H1 (cell line): ENCODE results near the gene PPP1R7. TPM values are rescaled to one million over a fixed set of nuclear protein-coding genes. Genes with fewer than 3 reads are reported as not detected.

ENCODE experiments used
- CTCF ChIA-PET: fragments of 300-600 bp; sonication (Branson Sonifier 250); formaldehyde crosslinking; loops from one replicate; lab custom pipeline; 2021; ENCODE audit not compliant: partially characterized antibody; lab: Charles Lee
- POLR2A ChIA-PET: fragments of 300-600 bp; sonication (Branson Sonifier 250); formaldehyde crosslinking; loops from one replicate; lab custom pipeline; 2021; ENCODE audit warnings: inconsistent platforms; ENCODE audit not compliant: partially characterized antibody; lab: Charles Lee
- DNase-seq, 2 experiments: peaks; one replicate each; pipeline versions ENCODE4 v3.0.0 to v3.0.0-alpha.2; 2010 to 2022; ENCODE audit warnings: low spot score in 2 of 2, low read depth in 1 of 2, mixed read lengths in 1 of 2
- FAIRE-seq: peaks from 2 replicates; lab custom pipeline; 2011; peaks lifted over from hg19 to GRCh38; lab: Jason Lieb, UNC
- H2AFZ ChIP-seq: 2 replicates; pipeline ENCODE4 v1.8.1; 2012; ENCODE audit warnings: low read length, inconsistent platforms
- H2AK5ac ChIP-seq: 2 replicates; pipeline ENCODE4 v1.6.1; 2013; ENCODE audit warnings: low read depth, low read length
- H2BK120ac ChIP-seq: replicated peaks from 2 replicates; pipeline ENCODE3; 2013; ENCODE audit warnings: low read depth, low read length, inconsistent platforms
- H2BK12ac ChIP-seq: 2 replicates; pipeline ENCODE4 v1.6.1; 2013; ENCODE audit warnings: low read depth, low read length
- H2BK15ac ChIP-seq: 2 replicates; pipeline ENCODE4 v1.6.1; 2013; ENCODE audit warnings: low read length
- H2BK20ac ChIP-seq: 2 replicates; pipeline ENCODE4 v1.6.1; 2013; ENCODE audit warnings: low read length
- H2BK5ac ChIP-seq: 2 replicates; pipeline ENCODE4 v1.6.1; 2013; ENCODE audit warnings: low read depth, low read length
- H3K14ac ChIP-seq: 2 replicates; pipeline ENCODE4 v1.6.1; 2013; ENCODE audit warnings: inconsistent platforms; ENCODE audit not compliant: insufficient read length
- H3K18ac ChIP-seq: 2 replicates; pipeline ENCODE4 v1.6.1; 2013; ENCODE audit warnings: low read length; ENCODE audit errors: extremely low read depth
- H3K23ac ChIP-seq: 2 replicates; pipeline ENCODE4 v1.6.1; 2013; ENCODE audit warnings: inconsistent platforms; ENCODE audit not compliant: insufficient read length
- H3K23me2 ChIP-seq: 2 replicates; pipeline ENCODE4 v1.6.1; 2013; ENCODE audit warnings: low read depth, low read length
- H3K27ac ChIP-seq: 2 replicates; pipeline ENCODE4 v1.6.1; 2011; ENCODE audit warnings: low read depth, low read length, inconsistent platforms
- H3K27me3 ChIP-seq, 4 experiments: replicated peaks in 1 of 4; 1 replicate in 1 of 4; 2 replicates in 3 of 4; pipeline versions ENCODE4 v1.6.1 to v1.8.1; 2011 to 2013; ENCODE audit warnings: low read length in 3 of 4, mild to moderate bottlenecking in 3 of 4, inconsistent platforms in 2 of 4, mixed read lengths in 2 of 4, moderate library complexity in 1 of 4; ENCODE audit not compliant: control insufficient read depth in 3 of 4, insufficient read depth in 3 of 4; ENCODE audit errors: extremely low read depth in 1 of 4
- H3K36me3 ChIP-seq, 4 experiments: 2 replicates each; pipeline versions ENCODE4 v1.6.1 to v1.8.1; 2011 to 2013; ENCODE audit warnings: mild to moderate bottlenecking in 4 of 4, low read length in 3 of 4, moderate library complexity in 2 of 4, control low read depth in 1 of 4, inconsistent platforms in 1 of 4; ENCODE audit not compliant: insufficient read depth in 4 of 4, control insufficient read depth in 2 of 4
- H3K4ac ChIP-seq: replicated peaks from 2 replicates; pipeline ENCODE3; 2013; ENCODE audit warnings: low read length, low read depth, mixed read lengths, inconsistent platforms; ENCODE audit not compliant: insufficient read length
- H3K4me1 ChIP-seq, 4 experiments: replicated peaks in 1 of 4; 1 replicate in 1 of 4; 2 replicates in 3 of 4; pipeline versions ENCODE4 v1.6.1 to v1.8.1; 2011 to 2013; ENCODE audit warnings: low read length in 3 of 4, inconsistent platforms in 2 of 4, mixed read lengths in 1 of 4; ENCODE audit not compliant: insufficient read depth in 4 of 4, control insufficient read depth in 3 of 4
- H3K4me2 ChIP-seq, 2 experiments: 2 replicates each; pipeline versions ENCODE4 v1.6.1 to v1.8.1; 2011 to 2013; ENCODE audit warnings: low read depth in 2 of 2, low read length in 2 of 2, control low read depth in 1 of 2, inconsistent platforms in 1 of 2, mild to moderate bottlenecking in 1 of 2; ENCODE audit not compliant: insufficient read depth in 1 of 2
- H3K4me3 ChIP-seq, 4 experiments: fragments of 200-600, 300-600 bp in 1 of 4; sonication (generic), shearing (Covaris generic), sonication (Bioruptor Twin) in 1 of 4; 2 replicates each; pipeline versions ENCODE4 v1.5.1 to v1.8.1; 2011 to 2016; ENCODE audit warnings: low read length in 4 of 4, low read depth in 3 of 4, control low read depth in 2 of 4, inconsistent platforms in 2 of 4, mild to moderate bottlenecking in 2 of 4, mixed read lengths in 1 of 4, moderate library complexity in 1 of 4; ENCODE audit not compliant: insufficient read depth in 2 of 4; ENCODE audit errors: extremely low read depth in 1 of 4
- H3K56ac ChIP-seq: replicated peaks from 2 replicates; pipeline ENCODE3; 2013; ENCODE audit warnings: low read depth, mild to moderate bottlenecking, mixed read lengths, low read length, inconsistent platforms; ENCODE audit not compliant: insufficient read length
- H3K79me1 ChIP-seq: 2 replicates; pipeline ENCODE4 v1.6.1; 2013; ENCODE audit warnings: low read depth, low read length, control low read depth
- H3K79me2 ChIP-seq, 2 experiments: 2 replicates each; pipeline versions ENCODE4 v1.6.1 to v1.8.1; 2012 to 2013; ENCODE audit warnings: low read length in 2 of 2, mild to moderate bottlenecking in 2 of 2, inconsistent platforms in 1 of 2; ENCODE audit not compliant: insufficient read depth in 2 of 2, control insufficient read depth in 1 of 2
- H3K9ac ChIP-seq, 4 experiments: replicated peaks in 1 of 4; 1 replicate in 1 of 4; 2 replicates in 3 of 4; pipeline versions ENCODE4 v1.6.1 to v1.8.1; 2011 to 2013; ENCODE audit warnings: low read depth in 3 of 4, low read length in 3 of 4, control low read depth in 2 of 4, mild to moderate bottlenecking in 2 of 4, moderate library complexity in 2 of 4, inconsistent platforms in 1 of 4; ENCODE audit errors: extremely low read depth in 1 of 4
- H3K9me3 ChIP-seq, 2 experiments: 2 replicates each; pipeline versions ENCODE4 v1.6.1 to v1.8.1; 2012 to 2013; ENCODE audit warnings: mild to moderate bottlenecking in 2 of 2, moderate library complexity in 2 of 2, control low read depth in 1 of 2, inconsistent platforms in 1 of 2, low read depth in 1 of 2, low read length in 1 of 2, mixed read lengths in 1 of 2; ENCODE audit not compliant: insufficient read depth in 2 of 2
- H4K20me1 ChIP-seq, 2 experiments: replicated peaks in 1 of 2; 2 replicates each; pipeline versions ENCODE3 to v1.8.1; 2011 to 2013; ENCODE audit warnings: inconsistent platforms in 2 of 2, low read length in 2 of 2, mild to moderate bottlenecking in 1 of 2; ENCODE audit not compliant: insufficient read depth in 2 of 2, control insufficient read depth in 1 of 2
- H4K5ac ChIP-seq: 2 replicates; pipeline ENCODE4 v1.6.1; 2013; ENCODE audit warnings: low read length, low read depth, mixed read lengths, inconsistent platforms; ENCODE audit not compliant: insufficient read length
- H4K8ac ChIP-seq: 2 replicates; pipeline ENCODE4 v1.8.0; 2013; ENCODE audit warnings: mild to moderate bottlenecking, moderate library complexity, low read length, inconsistent platforms; ENCODE audit not compliant: insufficient read depth; ENCODE audit errors: extremely low read depth
- H4K91ac ChIP-seq: replicated peaks from 2 replicates; pipeline ENCODE3; 2013; ENCODE audit warnings: low read length, mixed read lengths, inconsistent platforms; ENCODE audit not compliant: insufficient read length
- ASH2L ChIP-seq: fragments of 200-600, 300-600 bp; sonication (generic); IDR thresholded peaks from one replicate; pipeline ENCODE4 v1.7.1; 2017; ENCODE audit warnings: low read length
- ATF2 ChIP-seq: IDR thresholded peaks from 2 replicates; pipeline ENCODE4 v1.6.1; 2012; ENCODE audit warnings: low read length, inconsistent platforms
- ATF3 ChIP-seq: IDR thresholded peaks from 2 replicates; pipeline ENCODE4 v1.6.1; 2011; ENCODE audit warnings: low read depth, mild to moderate bottlenecking, low read length; ENCODE audit not compliant: insufficient read depth
- CBX8 ChIP-seq: fragments of 300-800, 300-1000 bp; sonication (generic); IDR thresholded peaks from 2 replicates; pipeline ENCODE4 v1.7.1; 2016; ENCODE audit warnings: low read depth, low read length, borderline replicate concordance
- CTBP2 ChIP-seq: IDR thresholded peaks from 2 replicates; pipeline ENCODE4 v1.7.0; 2011; ENCODE audit warnings: borderline replicate concordance, mild to moderate bottlenecking, moderate library complexity, mixed read lengths, low read length; ENCODE audit not compliant: insufficient read depth, insufficient read length
- EZH2 ChIP-seq: fragments of 200-600 bp; sonication (generic); IDR thresholded peaks from 2 replicates; pipeline ENCODE4 v1.7.1; 2012; ENCODE audit warnings: low read depth, mild to moderate bottlenecking, moderate library complexity, low read length, inconsistent platforms; ENCODE audit not compliant: severe bottlenecking
- RAD21 ChIP-seq, 2 experiments: IDR thresholded peaks in 1 of 2; conservative IDR thresholded peaks in 1 of 2; 2 replicates each; pipeline ENCODE4 v1.6.1; 2011; ENCODE audit warnings: low read depth in 2 of 2, low read length in 2 of 2, improper control_type of control experiment in 1 of 2, inconsistent platforms in 1 of 2, mild to moderate bottlenecking in 1 of 2, moderate library complexity in 1 of 2
- RXRA ChIP-seq: IDR thresholded peaks from 2 replicates; pipeline ENCODE4 v1.6.1; 2011; ENCODE audit warnings: low read depth, mild to moderate bottlenecking, low read length, moderate library complexity; ENCODE audit not compliant: insufficient read depth
- SIRT6 ChIP-seq: IDR thresholded peaks from one replicate; pipeline ENCODE4 v1.7.1; 2012; ENCODE audit warnings: low read length, inconsistent platforms
- TAF7 ChIP-seq: optimal IDR thresholded peaks from 2 replicates; pipeline ENCODE3; 2011; ENCODE audit warnings: low read depth, mild to moderate bottlenecking, inconsistent platforms, low read length, moderate library complexity, borderline replicate concordance
- YY1 ChIP-seq: IDR thresholded peaks from 2 replicates; pipeline ENCODE4 v1.6.1; 2011; ENCODE audit warnings: low read depth, mild to moderate bottlenecking, low read length
- WGBS, 2 experiments: shearing (Covaris generic) in 1 of 2; methylation state at CpG; one replicate each; pipeline versions ENCODE4 v1.1.6 to v1.1.7; 2013 to 2015; ENCODE audit warnings: low lambda C conversion rate in 2 of 2, mixed read lengths in 2 of 2, inconsistent platforms in 1 of 2, low coverage in 1 of 2, missing lambda C conversion rate in 1 of 2; ENCODE audit not compliant: insufficient replicate concordance in 2 of 2, insufficient coverage in 1 of 2, insufficient read length in 1 of 2; ENCODE audit errors: extremely low coverage in 1 of 2, missing lambda C conversion rate in 1 of 2; 5-methylcytosine and 5-hydroxymethylcytosine counted together
- polyA plus RNA-seq, 7 experiments: library from polyadenylated mRNA; depleted of rRNA in 3 of 7; stranded (reverse) in 5 of 7; unstranded in 2 of 7; fragments of >200 nt in 5 of 7; fragments of 200-250 nt in 2 of 7; gene quantifications; 1 replicate in 5 of 7; 2 replicates in 1 of 7; 4 replicates in 1 of 7; pipeline versions ENCODE4 v1.2.1 to v1.2.3, GENCODE V29; 2011 to 2013; ENCODE audit warnings: missing spikeins in 2 of 7, mixed read lengths in 2 of 7
- total RNA-seq: library from RNA; stranded (reverse); fragmentation: NEBNext Ultra II Directional; extraction: Animal tissue kit (Norgen Biotek cat#: 25700); gene quantifications from 2 replicates; pipeline ENCODE4 v1.2.1, GENCODE V29; 2021

Gene PPP1R7
- total and polyA plus RNA-seq, 2 of the 8 experiments (the other 6 are each of a cell fraction or from before 2014, with no cell fraction given) = 22.2 to 64.0 TPM

DNA sequence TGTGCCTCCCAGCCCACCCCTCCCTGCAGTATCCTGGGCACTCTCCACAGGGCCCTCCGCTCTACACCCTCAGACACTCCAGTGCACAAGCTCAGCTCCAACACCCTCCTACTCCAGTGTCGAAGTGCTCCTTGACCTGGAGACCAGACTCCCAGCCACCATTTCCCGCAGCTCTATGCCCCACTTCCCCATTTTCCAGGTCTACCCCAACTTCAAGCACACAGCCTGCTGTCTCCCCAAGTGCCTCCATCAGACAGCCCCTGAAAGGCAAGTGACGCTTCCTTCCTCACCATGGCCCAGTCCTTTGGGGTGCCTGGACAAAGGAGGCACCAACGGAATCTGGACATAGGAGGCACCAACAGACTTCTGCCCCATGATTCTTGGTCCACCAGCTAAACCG, 8.2 kb upstream of the PPP1R7 start:
- H3K4ac ChIP-seq = no peak overlapping the region
- no peak overlapping the region for H2BK120ac ChIP-seq
- H3K9ac ChIP-seq = no peak overlapping the region
- no peak overlapping the region for H3K23ac ChIP-seq
- 0 out of 2 replicates have a peak, but pooled peaks cover 3% of the 10 kb centered on the region for H3K23me2 ChIP-seq
- no peak overlapping the region for H4K8ac ChIP-seq
- H2BK20ac ChIP-seq = no peak overlapping the region
- H3K27ac ChIP-seq = no peak overlapping the region
- DNase-seq (no peak), FAIRE-seq (no peak)
- ChIA-PET CTCF (interaction anchor here (0.9 kb wide), 1 partner anchor 84 kb away, joined by 4 read pairs; no protein-coding TSS in a partner anchor), POLR2A (interaction anchor here (0.8 kb wide), 1 partner anchor 19 kb away, joined by 4 read pairs; no protein-coding TSS in a partner anchor)
- no peak overlapping the region for H3K56ac ChIP-seq
- WGBS, 2 experiments = 94% methylated on average over 6 of the region's 6 CpGs; no CpG with 5 or more reads in 1 of the 2 experiments
- no peak overlapping the region for H2AK5ac ChIP-seq
- H3K36me3 ChIP-seq = peaks cover 5 to 18% (median 9%) of the 10 kb centered on the region in 4 experiments; a peak in 7 of 8 replicates
- H2BK15ac ChIP-seq = no peak overlapping the region
- peaks cover 0 to 18% of the 10 kb centered on the region in 2 experiments for H4K20me1 ChIP-seq
- H4K5ac ChIP-seq = no peak overlapping the region
- H3K14ac ChIP-seq = no peak overlapping the region
- no peaks in the 10 kb centered on the region; a peak in 1 of 7 replicates for H3K27me3 ChIP-seq
- no peaks in the 10 kb centered on the region for H3K4me1 ChIP-seq
- H3K79me2 ChIP-seq = peaks cover 4 to 19% of the 10 kb centered on the region in 2 experiments; a peak in 3 of 4 replicates
- no peak overlapping the region for H4K91ac ChIP-seq
- no peak overlapping the region for H3K18ac ChIP-seq
- peaks cover 8% of the 10 kb centered on the region for H3K79me1 ChIP-seq
- no peak overlapping the region for H2BK12ac ChIP-seq
- H2BK5ac ChIP-seq = no peak overlapping the region
- H3K4me3 ChIP-seq = no peak overlapping the region
- no peak overlapping the region for H3K4me2 ChIP-seq
- H2AFZ ChIP-seq = no peak overlapping the region
- no peaks in the 10 kb centered on the region for H3K9me3 ChIP-seq
- TF ChIP-seq EZH2 (no peak), RXRA (no peak), ASH2L (no peak), RAD21 (IDR thresholded peaks at IDR 0.05 in 1 of 2, conservative IDR thresholded peaks at IDR 0.05 in 1 of 2; ENCODE audit: low read depth in 2 of 2, low read length in 2 of 2) (no peak), CBX8 (no peak), CTBP2 (no peak), ATF2 (no peak), SIRT6 (no peak), TAF7 (no peak), YY1 (no peak), ATF3 (no peak)
